ENCODE measurements around the gene CCER1.

DNA sequence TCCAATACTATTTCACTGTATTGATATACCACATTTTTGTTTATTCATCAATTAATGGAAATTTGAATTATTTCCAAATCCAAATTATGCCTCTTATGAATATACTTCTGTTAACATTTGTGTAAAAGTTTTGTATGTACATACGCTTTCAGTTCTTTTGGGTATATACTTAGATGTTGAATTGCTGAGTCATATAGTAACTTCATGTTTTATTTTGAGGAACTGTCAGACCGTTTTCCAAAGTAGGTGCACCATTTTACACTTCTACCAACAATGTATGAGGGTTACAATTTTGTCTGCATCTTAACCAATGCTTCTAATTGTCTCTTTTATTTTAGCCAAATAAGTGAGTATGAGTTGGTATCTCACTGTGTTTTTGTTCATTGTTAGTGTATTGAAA lies 10.2 kb upstream of the CCER1 start:
- TF ChIP-seq, protein P1, sequence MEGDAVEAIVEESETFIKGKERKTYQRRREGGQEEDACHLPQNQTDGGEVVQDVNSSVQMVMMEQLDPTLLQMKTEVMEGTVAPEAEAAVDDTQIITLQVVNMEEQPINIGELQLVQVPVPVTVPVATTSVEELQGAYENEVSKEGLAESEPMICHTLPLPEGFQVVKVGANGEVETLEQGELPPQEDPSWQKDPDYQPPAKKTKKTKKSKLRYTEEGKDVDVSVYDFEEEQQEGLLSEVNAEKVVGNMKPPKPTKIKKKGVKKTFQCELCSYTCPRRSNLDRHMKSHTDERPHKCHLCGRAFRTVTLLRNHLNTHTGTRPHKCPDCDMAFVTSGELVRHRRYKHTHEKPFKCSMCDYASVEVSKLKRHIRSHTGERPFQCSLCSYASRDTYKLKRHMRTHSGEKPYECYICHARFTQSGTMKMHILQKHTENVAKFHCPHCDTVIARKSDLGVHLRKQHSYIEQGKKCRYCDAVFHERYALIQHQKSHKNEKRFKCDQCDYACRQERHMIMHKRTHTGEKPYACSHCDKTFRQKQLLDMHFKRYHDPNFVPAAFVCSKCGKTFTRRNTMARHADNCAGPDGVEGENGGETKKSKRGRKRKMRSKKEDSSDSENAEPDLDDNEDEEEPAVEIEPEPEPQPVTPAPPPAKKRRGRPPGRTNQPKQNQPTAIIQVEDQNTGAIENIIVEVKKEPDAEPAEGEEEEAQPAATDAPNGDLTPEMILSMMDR (IDR thresholded peaks at IDR 0.05 in 8 of 11, conservative IDR thresholded peaks at IDR 0.05 in 3 of 11): no peak
- TF ChIP-seq POLR2A (IDR thresholded peaks at IDR 0.05) (no peak), POLR2AphosphoS5 (IDR thresholded peaks at IDR 0.05) (no peak)

Measured in spleen (tissue), 7 donors.